DMS153 (cell line): ENCODE data around the gene SNX1.
"Not testable (repeated sequence)": the region's sequence is repeated elsewhere in the genome, so short reads cannot be mapped to it uniquely, and the experiment has no call there.

Source experiments
- DNase-seq: peaks from one replicate; lab custom pipeline; 2025; lab: John Stamatoyannopoulos, UW

The SNX1 gene, protein sequence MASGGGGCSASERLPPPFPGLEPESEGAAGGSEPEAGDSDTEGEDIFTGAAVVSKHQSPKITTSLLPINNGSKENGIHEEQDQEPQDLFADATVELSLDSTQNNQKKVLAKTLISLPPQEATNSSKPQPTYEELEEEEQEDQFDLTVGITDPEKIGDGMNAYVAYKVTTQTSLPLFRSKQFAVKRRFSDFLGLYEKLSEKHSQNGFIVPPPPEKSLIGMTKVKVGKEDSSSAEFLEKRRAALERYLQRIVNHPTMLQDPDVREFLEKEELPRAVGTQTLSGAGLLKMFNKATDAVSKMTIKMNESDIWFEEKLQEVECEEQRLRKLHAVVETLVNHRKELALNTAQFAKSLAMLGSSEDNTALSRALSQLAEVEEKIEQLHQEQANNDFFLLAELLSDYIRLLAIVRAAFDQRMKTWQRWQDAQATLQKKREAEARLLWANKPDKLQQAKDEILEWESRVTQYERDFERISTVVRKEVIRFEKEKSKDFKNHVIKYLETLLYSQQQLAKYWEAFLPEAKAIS

DNA sequence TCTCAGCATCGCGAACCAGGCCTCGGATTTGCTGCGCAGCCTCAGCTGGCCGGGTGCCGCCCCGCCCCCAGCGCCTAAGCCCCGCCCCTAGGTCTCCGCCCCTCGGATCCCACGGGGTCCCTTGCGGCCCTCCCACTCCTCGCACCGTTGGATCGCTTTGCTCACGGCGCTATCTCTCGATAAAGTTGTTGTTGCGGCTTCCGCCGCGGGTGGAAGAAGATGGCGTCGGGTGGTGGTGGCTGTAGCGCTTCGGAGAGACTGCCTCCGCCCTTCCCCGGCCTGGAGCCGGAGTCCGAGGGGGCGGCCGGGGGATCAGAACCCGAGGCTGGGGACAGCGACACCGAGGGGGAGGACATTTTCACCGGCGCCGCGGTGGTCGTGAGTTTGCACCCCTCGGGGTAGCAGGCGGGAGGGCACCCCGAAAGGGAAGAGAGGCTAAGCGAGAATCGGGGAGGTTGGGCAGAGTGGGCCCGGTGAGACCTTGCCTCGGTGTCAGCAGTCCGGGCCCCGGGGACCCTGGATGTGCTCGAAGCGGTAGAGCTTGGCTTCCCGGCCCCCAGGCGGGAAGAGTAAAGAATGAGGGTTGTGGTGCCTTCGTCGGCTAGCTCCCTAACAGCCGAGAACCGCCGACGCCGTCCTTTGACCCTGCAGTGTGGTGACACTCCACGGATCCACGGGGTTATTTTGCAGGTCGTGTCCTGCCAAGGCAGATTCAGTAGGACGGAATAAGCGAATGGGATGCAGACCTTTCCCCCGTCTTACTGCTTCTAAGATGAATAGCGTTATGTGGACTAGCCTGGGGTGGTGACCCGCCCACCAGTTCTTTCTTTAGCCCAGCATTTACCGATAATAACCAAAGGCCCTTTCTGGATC, at the start of gene SNX1:
Gene SNX1 (plus strand): TSS at position 188 of the 873 bp plus-strand sequence. CDS start 32 bp downstream, at position 220.
- peak; percentile 50 for DNase-seq

DNA sequence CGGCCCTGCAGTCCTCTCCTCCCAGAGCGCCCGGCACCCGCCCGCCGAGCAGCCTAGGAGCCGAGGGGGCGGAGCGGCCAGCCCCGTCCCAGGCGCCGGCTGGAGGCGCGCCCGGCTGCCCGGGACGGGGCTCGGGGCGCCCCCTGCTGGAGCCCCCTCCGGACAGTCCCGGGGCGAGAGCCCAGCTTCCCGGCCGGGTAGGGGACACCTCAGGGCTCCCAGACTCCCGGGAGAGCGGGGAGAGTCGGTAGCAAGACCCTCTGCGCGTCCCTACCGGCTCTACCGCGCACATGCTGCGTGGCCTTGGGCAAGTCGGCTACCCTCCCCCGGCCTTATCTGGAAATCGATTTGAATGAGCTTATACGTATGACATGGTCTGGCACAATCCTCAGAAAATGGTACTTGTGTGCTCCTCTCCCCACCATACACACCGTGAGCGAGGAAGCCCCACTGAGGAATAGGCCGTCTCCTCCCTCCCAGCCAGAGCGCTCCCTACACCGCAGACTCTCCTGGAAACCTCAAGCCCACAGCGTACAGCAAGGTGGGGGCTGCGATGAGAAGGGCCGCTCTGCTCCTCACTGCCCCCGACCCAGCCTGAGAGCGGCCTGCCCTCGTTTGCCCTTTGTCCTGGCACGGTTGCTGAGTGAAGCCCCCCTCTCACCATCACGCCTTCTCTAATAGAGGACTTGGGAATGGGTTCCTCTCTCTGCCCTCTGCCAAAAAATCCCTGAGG, 49.2 kb upstream of the SNX1 start, which contains the start of gene DAPK2:
Gene DAPK2 (minus strand): TSS at position 65 of the 733 bp plus-strand sequence. CDS start 6,224 bp downstream, outside the sequence.
- no peak for DNase-seq

DNA sequence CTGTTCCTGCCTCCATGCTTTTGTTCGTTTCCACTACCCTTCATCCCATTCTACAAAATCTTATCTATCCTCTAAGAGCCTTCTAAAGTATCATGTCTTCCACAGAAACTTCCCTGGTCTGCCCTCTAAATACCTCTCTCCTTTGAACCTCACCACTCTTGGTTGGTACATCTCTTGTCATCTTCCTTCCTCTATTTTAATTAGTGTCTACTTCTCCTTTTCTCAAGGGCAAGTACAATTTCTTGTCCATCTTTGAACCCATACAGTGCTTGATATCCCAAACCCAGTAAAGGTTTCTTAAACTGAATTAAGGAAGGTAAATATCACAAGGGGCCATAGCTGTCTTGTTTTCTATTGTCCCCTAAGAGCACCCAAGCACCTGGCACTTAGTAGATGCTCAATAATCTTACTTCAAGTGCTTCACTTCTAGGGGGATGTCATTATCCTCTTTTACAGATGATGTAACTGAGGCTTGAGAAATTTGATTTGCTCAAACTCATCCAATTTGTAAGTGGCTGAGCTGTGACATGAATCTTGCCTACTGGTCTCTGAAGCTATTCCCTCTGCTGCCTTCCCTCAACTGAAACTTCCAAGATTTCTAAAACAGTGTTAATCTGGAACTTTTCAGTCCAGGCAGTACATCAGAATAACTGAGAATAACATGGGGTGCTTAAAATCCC, 46.9 kb upstream of the SNX1 start:
- DNase-seq, result no peak

DNA sequence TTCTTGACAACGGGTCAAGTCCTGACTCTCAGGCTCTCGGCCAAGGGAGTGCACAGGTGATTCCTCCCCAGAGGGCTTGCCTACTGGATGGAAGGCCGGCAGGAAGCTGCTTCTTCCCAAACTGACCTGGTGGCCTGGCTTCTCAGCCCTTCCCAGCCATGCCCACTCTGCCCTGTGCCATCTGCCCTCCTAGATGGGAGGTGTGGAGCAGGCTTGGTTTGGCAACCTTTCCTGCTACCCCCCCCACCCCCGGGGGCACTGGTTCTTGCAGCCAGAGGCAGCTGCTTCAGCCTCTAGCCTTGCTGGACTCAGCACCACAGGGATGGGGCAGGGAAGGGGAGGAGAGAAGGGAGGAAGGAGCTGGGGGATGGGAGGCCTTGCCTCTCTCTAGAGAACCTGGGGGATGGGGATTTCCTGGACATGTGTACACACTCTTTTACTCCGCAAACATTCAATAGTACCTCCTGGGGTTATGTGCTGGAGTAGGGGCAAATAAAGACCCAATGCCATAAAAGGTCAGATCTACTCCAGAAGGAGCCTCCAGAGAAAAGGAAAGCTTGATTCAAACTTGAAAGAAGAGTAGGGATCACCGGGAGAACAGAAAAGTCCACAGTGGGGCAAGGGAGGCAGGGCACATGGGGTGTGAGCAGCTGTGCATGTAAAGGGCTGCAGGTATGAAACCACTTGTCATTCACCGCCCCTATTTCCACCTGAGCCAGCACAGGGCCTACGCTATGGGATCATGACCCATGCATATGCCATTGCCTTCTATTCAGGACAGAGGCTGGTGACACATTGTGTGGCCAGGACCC, 45.3 kb upstream of the SNX1 start:
- DNase-seq, result peak; percentile 80

DNA sequence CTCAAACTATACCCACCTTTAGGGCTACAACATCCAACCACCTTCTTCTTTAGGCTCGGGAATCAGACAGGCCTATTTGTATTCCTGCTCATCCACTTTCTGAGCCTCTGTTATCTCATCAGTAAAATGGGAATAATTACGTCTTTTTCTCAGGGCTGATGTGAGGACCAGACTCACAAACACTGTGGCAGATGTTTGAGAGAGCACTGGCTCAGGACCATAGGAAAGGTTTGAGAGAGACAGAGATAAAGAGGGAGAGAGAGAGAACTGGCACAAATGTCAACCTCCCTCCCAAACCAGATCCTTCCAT, 44.7 kb upstream of the SNX1 start:
- DNase-seq, result no peak

DNA sequence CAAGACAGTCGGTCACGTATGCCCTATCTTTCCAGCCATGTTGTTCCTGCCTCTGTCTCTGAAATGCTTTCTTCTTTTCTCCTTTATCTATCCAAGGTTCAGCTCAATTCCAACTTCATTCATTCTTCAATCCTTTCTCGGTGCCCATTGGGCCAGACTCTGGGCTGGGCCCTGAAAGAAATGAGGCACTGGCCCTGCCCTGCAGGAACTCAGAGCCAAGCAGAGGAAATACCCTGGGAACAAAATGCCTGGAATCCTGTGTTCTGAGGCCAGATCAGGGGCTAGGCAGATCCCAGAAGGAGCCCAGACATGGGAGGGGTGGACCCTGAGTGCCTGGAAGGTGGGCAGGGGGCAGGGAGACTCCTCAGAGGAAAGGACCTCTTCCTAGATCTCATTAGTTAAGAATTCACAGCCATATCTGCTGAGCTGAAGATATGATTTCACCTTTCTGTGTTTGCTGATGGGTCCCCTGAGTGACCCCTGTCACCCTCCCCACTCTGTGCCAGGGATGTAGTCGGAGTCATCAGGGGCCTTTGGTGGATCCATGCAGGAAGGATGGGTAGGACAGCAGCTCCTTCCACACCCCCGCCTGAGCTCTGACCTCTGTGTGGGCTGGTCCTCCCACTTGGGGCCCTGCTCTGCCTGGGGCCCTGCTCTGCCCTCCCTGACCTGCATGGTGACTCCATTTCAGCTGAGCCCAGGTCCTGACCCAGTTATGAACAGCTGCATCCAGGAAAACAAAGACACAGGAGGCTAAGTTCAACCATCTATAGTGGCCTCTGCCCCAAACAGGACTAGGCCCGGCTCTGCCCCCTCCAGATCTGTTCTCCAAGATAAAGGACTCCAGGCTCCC, 44.1 kb upstream of the SNX1 start:
- DNase-seq, result no peak

DNA sequence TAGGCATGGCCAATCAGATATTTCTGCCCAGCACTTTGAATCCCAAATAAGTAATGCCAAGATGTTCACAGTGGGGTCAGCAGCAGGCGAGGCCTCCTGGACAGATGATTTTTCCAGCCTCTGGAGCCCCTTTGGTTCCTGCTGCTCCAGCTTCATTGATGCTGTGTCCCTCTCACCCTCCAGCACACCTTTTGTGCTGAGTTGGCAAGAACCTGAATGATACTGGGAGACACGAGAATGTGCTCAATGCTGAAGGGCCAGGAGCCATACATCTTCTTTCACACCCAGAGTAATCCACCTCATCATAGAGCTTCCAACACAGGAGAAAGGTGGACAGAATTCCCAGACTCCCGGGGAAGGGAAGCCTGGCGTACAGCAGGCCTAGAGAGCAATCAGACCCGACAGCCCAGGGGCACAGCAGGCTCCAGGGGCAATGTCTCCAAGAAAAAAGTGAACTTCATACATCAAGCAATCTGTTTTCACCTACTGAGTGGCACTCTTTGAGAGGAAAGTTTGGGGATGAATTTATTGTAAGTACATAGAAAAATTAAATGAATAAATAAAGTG, 42.8 kb upstream of the SNX1 start:
- no peak for DNase-seq

DNA sequence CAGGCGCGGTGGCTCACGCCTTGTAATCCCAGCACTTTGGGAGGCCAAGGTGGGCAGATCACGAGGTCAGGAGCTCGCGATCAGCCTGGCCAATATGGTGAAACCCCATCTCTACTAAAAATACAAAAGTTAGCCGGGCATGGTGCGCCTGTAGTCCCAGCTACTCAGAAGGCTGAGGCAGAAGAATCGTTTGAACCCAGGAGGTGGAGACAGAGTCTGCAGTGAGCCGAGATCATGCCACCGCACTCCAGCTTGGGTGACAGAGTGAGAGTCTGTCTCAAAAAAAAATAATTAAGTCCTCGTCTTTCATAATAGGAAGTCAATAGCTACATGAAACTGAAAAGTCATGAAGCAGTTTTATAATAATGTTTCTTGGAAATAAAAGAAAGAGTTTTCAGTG, 42.1 kb upstream of the SNX1 start:
- not testable (repeated sequence) for DNase-seq

DNA sequence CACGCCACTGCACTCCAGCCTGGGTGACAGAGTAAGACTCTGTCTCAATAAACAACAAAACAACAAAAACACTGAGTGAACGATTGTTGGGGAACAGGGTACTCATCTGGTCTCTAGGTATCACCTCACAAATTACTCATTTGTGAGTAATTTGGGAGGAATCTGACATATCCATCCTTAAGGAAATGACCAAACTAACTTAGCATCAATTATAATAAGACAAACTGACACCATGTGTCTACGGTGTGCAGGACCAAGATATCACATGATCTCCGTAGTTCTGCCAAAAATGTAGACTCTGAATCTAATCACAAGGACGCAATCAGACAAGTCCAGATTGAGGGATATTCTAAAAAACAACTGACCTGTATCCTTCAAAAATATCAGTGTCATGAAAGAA, 37.5 kb upstream of the SNX1 start:
- DNase-seq, result no peak

DNA sequence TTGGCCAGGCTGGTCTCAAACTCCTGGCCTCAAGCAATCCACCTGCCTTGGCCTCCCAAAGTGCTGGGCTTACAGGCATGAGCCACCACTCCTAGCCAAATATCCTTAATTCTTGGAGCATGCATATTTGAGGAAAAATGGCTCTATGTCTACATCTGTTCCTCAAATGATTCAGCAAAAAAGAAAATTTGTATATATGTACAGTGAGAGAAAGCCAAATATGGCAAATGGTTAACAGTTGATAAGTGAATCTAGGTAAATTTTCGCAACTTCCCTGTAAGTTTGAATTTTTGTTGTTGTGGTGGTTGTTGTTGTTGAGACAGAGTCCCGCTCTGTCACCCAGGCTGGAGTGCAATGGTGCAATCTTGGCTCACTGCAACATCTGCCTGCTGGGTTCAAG, 36.7 kb upstream of the SNX1 start:
- not testable (repeated sequence) for DNase-seq

DNA sequence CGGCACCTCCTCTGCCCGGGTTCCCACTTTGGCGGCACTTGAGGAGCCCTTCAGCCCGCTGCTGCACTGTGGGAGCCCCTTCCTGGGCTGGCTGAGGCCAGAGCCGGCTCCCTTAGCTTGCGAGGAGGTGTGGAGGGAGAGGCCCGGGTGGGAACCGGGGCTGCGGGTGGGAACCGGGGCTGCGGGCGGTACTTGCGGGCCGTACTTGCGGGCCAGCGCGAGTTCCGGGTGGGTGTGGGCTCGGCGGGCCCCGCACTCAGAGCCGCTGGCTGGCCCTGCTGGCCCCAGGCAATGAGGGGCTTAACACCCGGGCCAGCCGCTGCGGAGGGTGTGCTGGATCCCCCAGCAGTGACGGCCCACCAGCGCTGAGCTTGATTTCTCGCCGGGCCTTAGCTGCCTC, 35.1 kb upstream of the SNX1 start:
- DNase-seq, result no peak

DNA sequence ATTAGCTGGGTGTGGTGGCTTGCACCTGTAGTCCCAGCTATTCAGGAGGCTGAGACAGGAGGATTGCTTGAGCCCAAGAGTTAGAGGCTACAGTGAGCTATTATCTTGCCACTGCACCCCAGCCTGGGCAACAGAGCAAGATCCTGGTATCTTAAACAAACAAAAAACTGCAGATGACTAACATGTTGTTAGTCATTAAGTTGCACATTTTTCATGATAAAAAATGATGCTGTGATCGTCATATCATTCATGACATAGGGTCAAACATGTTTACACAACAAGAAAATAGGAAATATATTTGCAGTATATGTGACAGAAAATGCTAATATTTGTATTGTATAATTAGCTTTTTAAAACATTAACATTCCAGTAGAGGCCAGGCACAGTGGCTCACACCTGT, 29.3 kb upstream of the SNX1 start:
- no peak for DNase-seq

DNA sequence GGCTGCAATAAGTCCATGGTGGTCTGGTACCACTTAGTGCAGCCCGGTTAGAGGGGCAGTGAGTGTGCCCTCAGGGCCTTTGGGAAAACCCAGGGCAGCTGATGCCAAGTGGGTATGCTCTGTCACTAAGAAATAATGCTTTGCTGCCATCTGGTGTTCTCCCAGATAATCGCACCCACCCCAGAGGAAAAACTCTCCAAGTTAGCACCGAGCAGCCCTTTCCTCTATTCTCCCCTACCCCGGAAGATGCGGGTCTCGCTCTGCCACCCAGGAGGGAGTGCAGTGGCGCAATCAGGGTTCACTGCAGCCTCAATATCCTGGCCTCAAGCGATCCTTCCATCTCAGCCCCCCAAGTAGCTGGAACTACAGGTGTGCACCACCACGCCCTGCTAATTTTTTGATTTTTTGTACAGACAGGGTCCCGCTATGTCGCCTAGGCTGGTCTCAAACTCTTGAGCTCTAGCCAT, 28.2 kb upstream of the SNX1 start:
- peak; percentile 11 for DNase-seq

DNA sequence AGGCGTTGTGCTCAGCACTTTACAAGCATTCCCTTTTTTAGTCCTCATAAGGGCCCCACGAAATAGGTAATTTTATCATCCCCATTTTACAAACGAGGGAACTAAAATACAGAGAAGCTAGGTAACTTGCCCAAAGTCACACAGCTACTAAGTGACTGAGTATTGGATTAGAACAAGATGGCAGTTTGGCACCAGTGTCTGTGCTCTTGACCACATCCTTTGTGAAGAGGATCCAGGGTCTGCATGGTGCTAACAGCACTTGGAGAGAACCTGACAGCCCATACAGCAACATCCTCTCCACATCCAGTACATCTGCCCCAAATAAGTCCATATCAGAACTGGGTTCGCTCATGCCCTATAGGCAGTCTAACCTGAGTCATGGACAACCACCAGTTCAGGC, 27.6 kb upstream of the SNX1 start:
- DNase-seq, result no peak

DNA sequence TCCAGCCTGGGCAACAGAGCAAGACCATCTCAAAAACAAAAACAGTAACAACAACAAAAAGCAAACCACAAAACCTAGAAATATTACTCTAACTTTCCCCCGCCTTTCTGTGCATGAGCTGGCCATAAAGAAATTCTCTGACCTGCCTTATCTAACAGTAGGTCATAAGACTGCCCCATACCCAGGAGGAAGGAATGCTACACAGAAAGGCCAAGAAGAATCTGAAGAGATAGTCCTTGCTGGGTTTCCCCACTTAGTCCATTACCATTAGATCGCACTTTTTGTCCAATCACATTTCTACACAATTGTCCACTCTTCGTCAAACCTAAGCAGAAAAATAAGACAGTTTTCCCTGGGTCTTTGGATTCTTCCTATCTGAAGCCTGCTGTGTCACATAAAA, 25.7 kb upstream of the SNX1 start:
- no peak for DNase-seq

DNA sequence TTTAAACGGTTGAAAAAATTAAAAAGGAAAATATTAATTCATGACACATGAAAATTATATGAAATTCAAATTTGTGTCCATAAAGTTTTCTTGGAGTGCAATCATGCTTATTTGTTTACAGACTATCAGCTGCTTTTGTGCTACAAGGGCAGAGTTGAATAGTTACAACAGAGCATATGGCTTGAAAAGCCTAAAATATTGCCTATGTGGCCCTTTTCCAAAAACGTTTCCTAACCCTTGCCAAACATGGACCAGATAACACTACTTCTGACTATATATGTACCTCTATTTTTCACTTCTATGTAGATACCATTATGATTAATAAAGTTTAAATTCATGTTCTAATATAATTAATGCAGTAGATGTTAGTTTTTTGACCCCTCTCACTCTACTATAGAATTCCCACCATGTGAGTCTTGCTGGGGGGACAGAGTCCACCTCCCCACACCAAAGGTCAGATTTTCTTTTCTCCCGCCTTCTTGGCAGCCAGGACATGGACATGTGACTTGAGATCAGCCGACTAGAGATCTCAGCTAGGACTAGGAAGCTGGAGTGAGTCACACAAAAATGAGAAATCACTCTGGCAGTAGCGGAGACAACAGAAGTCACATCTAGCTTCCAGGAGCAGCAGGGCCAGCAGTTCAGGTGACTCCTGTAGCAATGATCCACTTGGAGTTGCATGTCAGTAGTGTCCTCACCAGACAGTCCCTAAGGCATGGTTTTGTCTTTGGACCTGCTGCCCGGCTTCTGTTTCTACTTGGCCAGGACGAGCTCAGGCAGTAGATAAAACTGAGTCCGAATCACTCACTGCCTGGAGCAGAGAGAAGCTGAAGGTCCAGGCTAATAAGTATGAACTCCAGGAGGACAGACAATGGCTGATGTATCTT, 24.6 kb upstream of the SNX1 start:
- no peak for DNase-seq

DNA sequence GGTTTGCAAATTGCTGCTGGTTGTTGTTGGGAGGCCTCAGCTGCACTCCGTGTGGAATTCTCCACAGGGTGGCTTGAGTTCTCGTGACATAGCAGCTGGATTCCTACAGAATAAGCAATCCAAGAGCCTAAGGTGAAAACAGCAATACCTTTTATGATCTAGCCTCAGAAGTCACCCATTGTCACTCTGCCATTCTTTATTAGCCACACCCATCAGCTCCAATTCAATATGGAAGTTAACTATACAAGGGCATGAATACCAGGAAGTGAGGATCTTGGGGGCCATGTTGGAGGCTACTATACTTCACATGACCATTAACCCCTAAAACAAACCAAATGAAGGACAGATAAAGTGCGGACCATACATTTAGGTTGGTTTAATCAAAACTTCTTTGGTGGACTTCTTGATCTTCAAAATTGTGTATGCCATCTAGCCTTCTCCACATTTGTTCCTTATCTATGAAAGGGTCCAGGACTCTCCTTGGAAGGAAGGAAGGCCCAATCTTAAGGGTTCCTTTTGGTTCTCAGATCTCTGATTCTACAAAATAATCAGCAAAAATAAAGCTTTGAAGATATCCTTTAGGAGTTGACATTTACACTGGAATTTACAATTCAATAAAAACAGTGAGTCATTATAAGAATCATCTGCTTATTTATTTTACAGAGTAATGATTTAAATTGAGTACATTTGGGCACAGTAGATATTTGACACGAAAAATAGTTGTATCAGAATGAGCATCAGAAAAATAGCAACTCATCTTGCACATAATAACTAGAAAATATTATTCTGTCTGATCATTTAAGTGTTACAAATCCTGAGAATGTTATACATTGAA, 23.6 kb upstream of the SNX1 start:
- no peak for DNase-seq
